LNCaP clone FGC (cell line): ENCODE results near the gene COL25A1.

ENCODE experiments used
- DNase-seq: peaks from one replicate; pipeline ENCODE4 v3.0.0-alpha.2; 2011; ENCODE audit warnings: low read depth
- H3K4me3 ChIP-seq: 2 replicates; pipeline ENCODE4 v1.5.1; 2011; ENCODE audit warnings: mild to moderate bottlenecking, low read depth, low read length, control low read depth
- TF ChIP-seq, protein P1 (sequence below): IDR thresholded peaks from 2 replicates; pipeline ENCODE4 v1.5.1; 2012; ENCODE audit warnings: mild to moderate bottlenecking; ENCODE audit not compliant: control insufficient read depth, insufficient read depth; ENCODE audit errors: extremely low read depth

Gene COL25A1

DNA sequence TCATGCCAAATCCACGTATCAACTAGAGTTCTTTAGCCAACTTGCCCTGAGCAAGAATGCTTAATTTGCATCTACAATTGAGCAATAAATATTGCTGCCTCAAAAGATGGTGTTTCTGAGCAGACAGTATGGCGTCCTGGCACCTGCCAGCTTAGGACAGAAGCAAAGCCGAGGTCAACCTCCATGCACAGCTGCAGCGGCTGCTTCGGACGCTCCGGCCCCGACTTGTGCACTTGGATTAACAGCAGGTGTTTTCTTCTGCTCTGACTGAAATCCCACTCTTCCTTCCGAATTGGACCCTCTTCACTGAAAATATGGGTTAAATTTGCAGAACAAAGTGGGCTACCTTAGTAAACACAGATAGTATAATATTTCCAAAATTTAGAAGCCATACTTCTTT, 324.4 kb downstream of the COL25A1 start:
- DNase-seq: no peak
- TF ChIP-seq, protein P1, sequence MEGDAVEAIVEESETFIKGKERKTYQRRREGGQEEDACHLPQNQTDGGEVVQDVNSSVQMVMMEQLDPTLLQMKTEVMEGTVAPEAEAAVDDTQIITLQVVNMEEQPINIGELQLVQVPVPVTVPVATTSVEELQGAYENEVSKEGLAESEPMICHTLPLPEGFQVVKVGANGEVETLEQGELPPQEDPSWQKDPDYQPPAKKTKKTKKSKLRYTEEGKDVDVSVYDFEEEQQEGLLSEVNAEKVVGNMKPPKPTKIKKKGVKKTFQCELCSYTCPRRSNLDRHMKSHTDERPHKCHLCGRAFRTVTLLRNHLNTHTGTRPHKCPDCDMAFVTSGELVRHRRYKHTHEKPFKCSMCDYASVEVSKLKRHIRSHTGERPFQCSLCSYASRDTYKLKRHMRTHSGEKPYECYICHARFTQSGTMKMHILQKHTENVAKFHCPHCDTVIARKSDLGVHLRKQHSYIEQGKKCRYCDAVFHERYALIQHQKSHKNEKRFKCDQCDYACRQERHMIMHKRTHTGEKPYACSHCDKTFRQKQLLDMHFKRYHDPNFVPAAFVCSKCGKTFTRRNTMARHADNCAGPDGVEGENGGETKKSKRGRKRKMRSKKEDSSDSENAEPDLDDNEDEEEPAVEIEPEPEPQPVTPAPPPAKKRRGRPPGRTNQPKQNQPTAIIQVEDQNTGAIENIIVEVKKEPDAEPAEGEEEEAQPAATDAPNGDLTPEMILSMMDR: no peak
- no peak overlapping the region for H3K4me3 ChIP-seq

DNA sequence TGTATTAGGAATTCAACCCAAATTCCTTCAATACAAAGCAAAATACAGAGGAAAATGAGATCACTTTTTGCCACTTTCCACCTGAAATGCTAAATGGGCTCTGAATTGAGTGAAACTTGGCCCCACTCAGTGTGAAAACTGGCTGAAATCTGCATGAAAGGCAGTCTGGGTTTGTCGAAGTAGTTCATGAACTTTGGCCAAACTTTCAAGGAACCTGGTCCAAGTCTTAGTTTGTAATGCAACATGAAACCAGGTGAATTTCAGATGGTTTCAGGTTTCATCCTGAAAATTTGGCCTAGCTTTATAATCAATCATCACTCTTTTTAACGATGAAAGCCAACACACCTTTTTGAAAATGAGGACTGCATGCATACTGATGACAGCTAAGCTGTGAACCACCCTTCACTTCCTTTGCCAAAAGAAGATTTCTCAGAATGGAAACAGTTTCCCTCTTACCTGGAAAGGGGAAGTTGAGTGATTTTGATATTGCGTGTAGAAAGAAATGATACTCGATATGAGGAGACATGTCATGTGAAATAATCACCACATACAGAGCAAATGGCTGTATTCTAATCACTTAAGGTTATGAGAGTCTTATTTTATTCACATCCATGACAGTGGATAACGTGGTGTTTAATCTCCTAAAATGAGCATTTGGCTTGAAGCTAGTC, 329.7 kb downstream of the COL25A1 start:
- TF ChIP-seq, protein P1: no peak
- H3K4me3 ChIP-seq: no peak overlapping the region

DNA sequence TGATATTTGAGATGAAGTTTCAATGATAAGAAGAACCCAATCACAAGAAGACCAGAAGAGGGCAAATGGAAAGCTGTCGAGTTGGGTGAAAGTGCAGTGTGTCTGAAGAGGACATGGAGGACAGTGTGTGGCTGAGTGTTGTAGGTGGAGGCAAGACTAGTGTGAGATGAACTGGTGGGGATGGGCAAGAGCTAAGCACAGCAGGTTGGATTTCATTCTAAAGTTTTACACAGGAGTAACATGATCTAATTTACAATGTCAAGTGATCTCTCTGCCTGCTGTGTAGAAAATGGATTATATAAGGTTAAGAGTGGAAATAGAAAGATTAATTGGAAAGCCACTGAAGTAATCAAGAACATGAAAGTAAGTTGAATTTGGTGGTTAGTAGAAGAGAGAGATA, 331.0 kb downstream of the COL25A1 start:
- TF ChIP-seq, protein P1: no peak
- DNase-seq: no peak
- H3K4me3 ChIP-seq: no peak overlapping the region

More for the DNA sequence above, 329.7 kb downstream of the COL25A1 start:
- no peak for DNase-seq

DNA sequence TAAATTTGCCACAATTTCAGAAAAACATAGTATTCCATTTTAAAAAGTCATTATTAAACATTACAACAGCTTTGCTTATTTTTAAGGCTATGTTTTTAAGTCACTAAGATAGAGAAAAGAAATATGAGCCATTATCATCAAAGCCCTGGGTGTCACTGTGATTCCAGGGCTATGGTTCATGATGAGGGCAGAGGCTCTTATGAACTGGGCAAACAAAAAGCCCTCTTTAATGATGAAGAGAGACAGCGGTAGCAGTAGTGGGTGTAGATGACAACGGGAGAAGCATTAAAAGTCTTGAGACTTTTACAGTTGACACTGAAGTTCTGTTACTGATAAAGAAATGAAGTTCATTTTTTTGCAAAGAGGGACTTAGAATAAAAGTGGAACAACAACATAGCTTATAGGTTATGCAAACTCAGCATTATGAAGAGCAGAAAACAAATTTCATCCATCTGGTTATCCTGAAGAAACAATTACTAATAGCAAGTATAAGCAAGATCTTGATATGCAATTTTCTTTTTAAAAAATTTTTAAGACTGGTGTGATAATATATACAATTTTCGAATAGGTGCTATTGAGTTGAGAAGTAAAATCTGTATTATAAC, 336.9 kb downstream of the COL25A1 start:
- DNase-seq: no peak
- H3K4me3 ChIP-seq: no peak overlapping the region
- TF ChIP-seq, protein P1: no peak

DNA sequence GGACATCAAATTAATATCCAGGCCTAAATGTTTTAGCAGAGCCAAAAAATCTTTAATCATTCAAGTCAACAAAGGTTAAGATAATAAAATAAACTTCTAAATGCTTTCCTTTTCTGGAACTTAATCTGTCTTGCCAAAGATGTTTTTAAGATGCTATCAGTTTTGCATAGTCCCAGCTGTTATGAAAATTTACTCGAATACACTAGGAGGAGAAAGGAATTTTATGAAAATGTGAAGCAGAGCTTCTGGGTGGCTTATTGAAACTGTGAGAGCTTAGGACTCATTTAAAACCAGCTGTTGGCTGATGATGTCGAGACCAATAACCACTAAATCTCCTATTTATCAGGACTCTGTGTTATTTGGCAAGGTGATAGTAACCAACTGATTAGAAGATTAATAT, 337.4 kb downstream of the COL25A1 start:
- no peak overlapping the region for H3K4me3 ChIP-seq
- no peak for DNase-seq
- TF ChIP-seq, protein P1: no peak

DNA sequence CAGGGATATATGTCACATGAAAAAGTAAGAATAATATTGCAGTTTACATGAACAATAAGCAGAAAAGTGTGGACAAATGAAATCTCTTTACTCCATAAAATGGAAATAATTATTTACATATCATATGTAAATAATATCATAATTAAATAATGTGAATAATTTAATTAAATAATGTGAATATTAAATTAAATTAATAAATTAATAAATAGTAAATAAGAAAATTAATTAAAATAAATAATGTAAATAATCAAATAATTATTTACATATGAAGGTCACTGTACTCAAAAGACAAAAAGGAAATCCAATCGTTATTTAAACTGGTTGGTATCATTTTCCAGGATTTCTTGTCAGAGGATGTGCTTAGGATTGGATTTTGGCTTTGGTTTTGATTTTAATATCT, 338.5 kb downstream of the COL25A1 start:
- TF ChIP-seq, protein P1: no peak
- DNase-seq: no peak
- no peak overlapping the region for H3K4me3 ChIP-seq

DNA sequence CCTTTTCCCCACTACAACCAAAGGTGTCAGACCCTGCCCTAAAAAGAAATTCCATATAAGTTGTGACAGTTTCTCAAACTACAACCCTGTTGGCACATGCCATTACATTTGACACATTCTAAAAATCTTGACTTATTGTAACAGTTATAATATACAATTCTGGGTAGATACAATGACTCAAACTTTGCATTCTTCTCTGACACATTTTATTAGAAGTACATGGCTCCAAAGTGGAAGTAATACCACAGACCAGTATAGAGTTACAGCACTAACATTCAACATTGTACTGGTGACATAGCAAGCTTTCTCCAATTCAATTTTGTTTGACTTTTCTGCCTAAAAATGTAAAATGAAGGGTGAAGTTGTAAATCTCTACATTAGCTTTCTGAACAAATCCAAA, 343.0 kb downstream of the COL25A1 start:
- DNase-seq: no peak
- H3K4me3 ChIP-seq: no peak overlapping the region
- TF ChIP-seq, protein P1: no peak
